Spleen (tissue), 11 donors: ENCODE results near the gene ZNF263. TPM values are rescaled to one million over a fixed set of nuclear protein-coding genes. Genes with fewer than 3 reads are reported as not detected.

Source experiments
- DNase-seq: peaks from one replicate; pipeline ENCODE4 v3.0.0-alpha.2; 2020
- H3K27ac ChIP-seq, 8 donors: fragments of 200-600 bp; sonication (generic) in 7 of 8; 1 replicate in 4 of 8; 2 replicates in 4 of 8; pipeline versions ENCODE4 v1.5.0 to v1.8.0; 2016 to 2021; ENCODE audit warnings: inconsistent platforms in 4 of 8, mild to moderate bottlenecking in 4 of 8, moderate library complexity in 1 of 8
- H3K27me3 ChIP-seq, 7 donors: fragments of 200-600 bp; sonication (generic) in 6 of 7; replicated peaks in 1 of 7; 1 replicate in 4 of 7; 2 replicates in 3 of 7; pipeline versions ENCODE4 v1.5.0 to v1.8.0; 2016 to 2021; ENCODE audit warnings: inconsistent platforms in 3 of 7, mild to moderate bottlenecking in 1 of 7
- H3K36me3 ChIP-seq, 6 donors: fragments of 200-600 bp; sonication (generic) in 5 of 6; 1 replicate in 4 of 6; 2 replicates in 2 of 6; pipeline versions ENCODE4 v1.5.0 to v1.8.0; 2016 to 2021; ENCODE audit warnings: inconsistent platforms in 2 of 6
- H3K4me1 ChIP-seq, 6 donors: fragments of 200-600 bp; sonication (generic) in 5 of 6; 1 replicate in 3 of 6; 2 replicates in 3 of 6; pipeline versions ENCODE4 v1.5.0 to v1.8.0; 2016 to 2021; ENCODE audit warnings: inconsistent platforms in 3 of 6
- H3K4me3 ChIP-seq, 8 donors: fragments of 200-600 bp; sonication (generic) in 7 of 8; 1 replicate in 4 of 8; 2 replicates in 4 of 8; pipeline versions ENCODE4 v1.5.0 to v1.8.0; 2016 to 2021; ENCODE audit warnings: inconsistent platforms in 4 of 8, mild to moderate bottlenecking in 4 of 8, moderate library complexity in 2 of 8
- H3K9me3 ChIP-seq, 8 donors: fragments of 200-600 bp; sonication (generic) in 7 of 8; 1 replicate in 4 of 8; 2 replicates in 4 of 8; pipeline versions ENCODE4 v1.5.0 to v1.8.0; 2016 to 2021; ENCODE audit warnings: inconsistent platforms in 4 of 8
- POLR2A ChIP-seq, 3 donors: fragments of 450-650 bp; IDR thresholded peaks; one replicate each; pipeline ENCODE4 v1.5.1; 2017; ENCODE audit warnings: antibody characterized with exemption in 3 of 3, mild to moderate bottlenecking in 1 of 3
- POLR2AphosphoS5 ChIP-seq, 3 donors: sonication (generic); formaldehyde crosslinking; IDR thresholded peaks; one replicate each; pipeline ENCODE4 v1.5.1; 2017; ENCODE audit warnings: antibody characterized with exemption in 3 of 3
- WGBS, 5 donors: extraction: QIAGEN DNeasy Blood & Tissue Kit in 3 of 5; methylation state at CpG; one replicate each; pipeline versions ENCODE4 v1.1.5 to v1.1.7; 2013 to 2018; 5-methylcytosine and 5-hydroxymethylcytosine counted together
- intact Hi-C: fragments of 100-400 bp; cut with DNase I; formaldehyde crosslinking; loops from one replicate; pipeline ENCODE4 v1.15.0; 2023; ENCODE audit warnings: low total_unique reads
- polyA plus RNA-seq, 3 donors: library from polyadenylated mRNA; stranded (reverse); fragments of 200-250 nt; gene quantifications; one replicate each; pipeline ENCODE4 v1.2.1, GENCODE V29; 2013
- total RNA-seq, 7 donors: library from RNA; depleted of rRNA in 3 of 7; stranded (reverse); fragments of >200 nt in 3 of 7; fragmentation: NEBNext Ultra II Directional in 4 of 7; extraction: Animal tissue kit (Norgen Biotek cat#: 25700) in 4 of 7; gene quantifications; one replicate each; pipeline versions ENCODE4 v1.1.0 to v1.2.1, GENCODE V29; 2016 to 2021
- TF ChIP-seq, protein P1 (sequence below), 11 experiments: fragments of 200-600 bp in 7 of 11; fragments of 450-650 bp in 4 of 11; sonication (generic) in 4 of 11; IDR thresholded peaks in 8 of 11; conservative IDR thresholded peaks in 3 of 11; 1 replicate in 7 of 11; 2 replicates in 4 of 11; pipeline versions ENCODE4 v1.4.0 to v1.8.0; 2016 to 2021; ENCODE audit warnings: antibody characterized with exemption in 11 of 11, inconsistent platforms in 4 of 11, mild to moderate bottlenecking in 1 of 11
- donor health status: healthy with polysubstance abuse.
- donor health status: DM: no; HTN: no; CAD: no; lungs with moderate emphysema.
- donor health status: DM: no; HTN: no; CAD: no.
- donor health status: Bipolar disorder and iron deficiency.
- donor health status: healthy.
- donor health status: DM: no; HTN: no; CAD: no.
- donor health status: DM: yes; HTN: yes; CAD: no.

Gene ZNF263
- total and polyA plus RNA-seq, 10 donors: 16.0 to 51.9 (median 36.5) TPM

DNA sequence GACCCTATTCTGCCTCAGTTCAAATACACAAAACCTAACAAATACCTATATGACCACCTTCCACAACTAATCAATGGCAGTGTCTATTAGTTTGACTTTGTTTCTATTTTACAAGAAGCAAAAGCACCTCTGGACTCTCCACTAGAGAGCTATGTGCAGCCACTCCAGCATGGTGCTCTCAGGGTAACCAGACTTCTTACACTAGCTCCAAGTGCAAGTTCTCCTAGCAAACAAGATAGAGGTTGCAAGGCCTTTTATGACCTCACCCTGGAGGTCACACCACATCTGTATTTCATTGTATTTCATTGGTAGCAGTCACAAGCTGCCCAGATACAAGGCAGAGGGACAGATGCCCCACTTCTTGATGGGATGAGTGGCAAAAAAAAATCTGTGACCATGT is 8.3 kb upstream of the ZNF263 start:
- no peak for DNase-seq
- H3K27me3 ChIP-seq: no peaks in the 10 kb centered on the region
- no peak overlapping the region for H3K27ac ChIP-seq
- intact Hi-C loops: loop anchor here (10.0 kb wide), 1 partner anchor 190 kb away; no protein-coding TSS in a partner anchor
- no peaks in the 10 kb centered on the region for H3K36me3 ChIP-seq
- H3K9me3 ChIP-seq: peaks cover 0 to under 1% (median 0%) of the 10 kb centered on the region in 8 donors
- no peaks in the 10 kb centered on the region for H3K4me1 ChIP-seq
- H3K4me3 ChIP-seq: no peak overlapping the region
- no peak for TF ChIP-seq POLR2A (IDR thresholded peaks at IDR 0.05)
- TF ChIP-seq, protein P1, sequence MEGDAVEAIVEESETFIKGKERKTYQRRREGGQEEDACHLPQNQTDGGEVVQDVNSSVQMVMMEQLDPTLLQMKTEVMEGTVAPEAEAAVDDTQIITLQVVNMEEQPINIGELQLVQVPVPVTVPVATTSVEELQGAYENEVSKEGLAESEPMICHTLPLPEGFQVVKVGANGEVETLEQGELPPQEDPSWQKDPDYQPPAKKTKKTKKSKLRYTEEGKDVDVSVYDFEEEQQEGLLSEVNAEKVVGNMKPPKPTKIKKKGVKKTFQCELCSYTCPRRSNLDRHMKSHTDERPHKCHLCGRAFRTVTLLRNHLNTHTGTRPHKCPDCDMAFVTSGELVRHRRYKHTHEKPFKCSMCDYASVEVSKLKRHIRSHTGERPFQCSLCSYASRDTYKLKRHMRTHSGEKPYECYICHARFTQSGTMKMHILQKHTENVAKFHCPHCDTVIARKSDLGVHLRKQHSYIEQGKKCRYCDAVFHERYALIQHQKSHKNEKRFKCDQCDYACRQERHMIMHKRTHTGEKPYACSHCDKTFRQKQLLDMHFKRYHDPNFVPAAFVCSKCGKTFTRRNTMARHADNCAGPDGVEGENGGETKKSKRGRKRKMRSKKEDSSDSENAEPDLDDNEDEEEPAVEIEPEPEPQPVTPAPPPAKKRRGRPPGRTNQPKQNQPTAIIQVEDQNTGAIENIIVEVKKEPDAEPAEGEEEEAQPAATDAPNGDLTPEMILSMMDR (IDR thresholded peaks at IDR 0.05 in 8 of 11, conservative IDR thresholded peaks at IDR 0.05 in 3 of 11): no peak
- no peak for TF ChIP-seq POLR2AphosphoS5 (IDR thresholded peaks at IDR 0.05)

DNA sequence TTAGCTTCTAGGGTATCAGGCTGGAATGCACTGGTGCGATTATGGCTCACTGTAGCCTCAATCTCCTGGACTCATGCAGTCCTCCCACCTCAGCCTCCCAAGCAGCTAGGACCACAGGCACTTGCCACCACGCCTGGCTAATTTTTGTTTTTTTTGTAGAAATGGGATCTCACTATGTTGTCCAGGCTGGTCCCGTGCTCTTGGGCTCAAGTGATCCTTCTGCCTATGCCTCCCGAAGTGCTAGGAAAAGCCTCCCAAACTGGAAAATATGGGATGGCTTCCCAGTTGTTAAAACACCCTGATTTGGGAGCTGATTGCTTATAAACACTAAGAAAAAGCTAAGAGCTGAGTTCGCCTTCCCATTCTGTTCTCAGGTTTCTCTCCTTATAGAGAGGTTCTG is 6.6 kb upstream of the ZNF263 start:
- Histone ChIP-seq H3K4me3 (no peak overlapping the region), H3K36me3 (no peaks in the 10 kb centered on the region), H3K27ac (no peak overlapping the region), H3K4me1 (peaks cover 0 to 7% (median 3%) of the 10 kb centered on the region in 6 donors), H3K27me3 (no peaks in the 10 kb centered on the region), H3K9me3 (no peaks in the 10 kb centered on the region)
- DNase-seq: no peak
- 79 to 86% (median 84%) methylated on average over 5 of the region's 5 CpGs for WGBS, 5 donors
- peak in 1 of 3 donors; percentile 18 for TF ChIP-seq POLR2AphosphoS5 (IDR thresholded peaks at IDR 0.05)
- TF ChIP-seq, protein P1 (IDR thresholded peaks at IDR 0.05 in 8 of 11, conservative IDR thresholded peaks at IDR 0.05 in 3 of 11): no peak
- intact Hi-C loops: loop anchor here (10.0 kb wide), 1 partner anchor 188 kb away; no protein-coding TSS in a partner anchor

DNA sequence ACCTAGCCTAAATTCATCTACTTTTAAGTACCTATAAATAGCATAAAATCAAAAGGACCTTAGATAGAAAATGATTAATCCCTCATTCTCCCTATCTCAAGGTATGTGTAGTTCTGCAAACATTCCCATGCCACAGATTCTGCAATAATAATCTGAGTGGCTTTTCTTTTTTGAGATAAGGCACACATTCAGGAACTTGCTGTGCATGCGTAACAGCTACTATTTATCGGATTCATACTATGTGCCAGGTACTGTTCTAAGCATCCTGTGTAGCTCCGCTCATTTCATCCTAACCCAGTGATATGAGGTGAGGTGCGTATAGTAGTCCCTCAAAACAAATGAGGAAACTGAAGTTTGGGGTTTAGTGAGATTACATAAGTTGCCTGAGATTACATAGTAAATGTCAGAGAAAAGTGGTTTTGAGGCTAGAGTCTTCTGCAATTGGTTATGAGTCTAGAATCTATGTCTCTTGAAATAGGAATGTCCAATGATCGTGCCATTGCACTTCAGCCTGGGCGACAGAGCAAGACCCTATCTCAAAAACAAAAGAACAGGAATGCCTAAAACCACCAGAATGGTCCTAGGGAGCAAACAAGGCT is 2.0 kb upstream of the ZNF263 start:
- H3K27ac ChIP-seq: peak overlapping the region in 1 of 8 donors; percentile 100
- peaks cover 17 to 44% (median 37%) of the 10 kb centered on the region in 6 donors for H3K4me1 ChIP-seq
- H3K27me3 ChIP-seq: no peaks in the 10 kb centered on the region
- no peak for TF ChIP-seq POLR2AphosphoS5 (IDR thresholded peaks at IDR 0.05)
- TF ChIP-seq, protein P1 (IDR thresholded peaks at IDR 0.05 in 8 of 11, conservative IDR thresholded peaks at IDR 0.05 in 3 of 11): no peak
- TF ChIP-seq POLR2A (IDR thresholded peaks at IDR 0.05): no peak
- DNase-seq: no peak
- peaks cover 0 to 18% (median 8%) of the 10 kb centered on the region in 8 donors for H3K9me3 ChIP-seq
- intact Hi-C loops: loop anchor here (10.0 kb wide), 1 partner anchor 223 kb away; the partner anchor contains the start of gene CLUAP1
- H3K4me3 ChIP-seq: no peak overlapping the region
- 79 to 88% (median 82%) methylated on average over 6 of the region's 6 CpGs for WGBS, 5 donors
- peaks cover 0 to 19% (median 12%) of the 10 kb centered on the region in 6 donors for H3K36me3 ChIP-seq

DNA sequence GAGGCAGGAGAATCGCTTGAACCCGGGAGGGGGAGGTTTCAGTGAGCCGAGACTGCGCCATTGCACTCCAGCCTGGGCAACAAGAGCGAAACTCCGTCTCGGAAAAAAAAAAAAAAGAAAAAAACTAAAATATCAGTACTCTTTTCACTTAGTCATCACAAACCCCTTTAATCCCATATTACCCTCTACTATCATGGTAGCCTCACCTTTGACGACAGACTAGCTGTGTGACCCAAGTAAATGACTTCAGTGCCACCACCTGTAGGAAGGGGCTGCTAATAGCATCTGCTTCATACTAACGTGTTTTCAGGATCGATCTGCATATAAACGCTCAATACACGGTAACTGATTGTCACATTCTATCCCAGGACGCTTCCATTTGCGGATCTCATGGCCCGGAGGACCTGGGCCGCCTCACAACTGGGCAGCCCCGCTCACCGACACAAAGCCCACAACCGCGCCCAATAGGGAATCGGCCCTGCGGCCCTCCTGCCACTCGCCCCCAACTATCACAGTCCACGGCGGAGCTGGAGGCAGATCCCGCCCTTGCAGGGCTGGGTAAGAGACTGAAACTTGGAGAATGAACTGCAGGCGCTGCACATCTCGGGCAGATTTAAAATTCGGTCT is 1.1 kb upstream of the ZNF263 start:
- intact Hi-C loops: loop anchor here (10.0 kb wide), 1 partner anchor 223 kb away; the partner anchor contains the start of gene CLUAP1
- Histone ChIP-seq H3K4me3 (peak overlapping the region; percentile 77 to 99 (median 96)), H3K27me3 (no peaks in the 10 kb centered on the region), H3K9me3 (peaks cover 0 to 27% (median 17%) of the 10 kb centered on the region in 8 donors), H3K36me3 (peaks cover 0 to 28% (median 21%) of the 10 kb centered on the region in 6 donors), H3K27ac (peak overlapping the region; percentile 97 to 100 (median 100)), H3K4me1 (peaks cover 17 to 46% (median 37%) of the 10 kb centered on the region in 6 donors)
- DNase-seq: no peak
- TF ChIP-seq POLR2A (IDR thresholded peaks at IDR 0.05) (no peak), POLR2AphosphoS5 (IDR thresholded peaks at IDR 0.05) (no peak)
- TF ChIP-seq, protein P1 (IDR thresholded peaks at IDR 0.05 in 8 of 11, conservative IDR thresholded peaks at IDR 0.05 in 3 of 11): no peak
- 10 to 29% (median 19%) methylated on average over 16 to 29 of the region's 29 CpGs for WGBS, 5 donors
